Epithelial cell of esophagus (primary cell): ENCODE data around the gene TPBGL.

ENCODE experiments used
- DNase-seq: peaks from one replicate; pipeline ENCODE4 v3.0.0; 2010; ENCODE audit warnings: low read depth
- H3K4me3 ChIP-seq: 2 replicates; pipeline ENCODE4 v1.5.1; 2011; ENCODE audit warnings: mild to moderate bottlenecking, low read length, control low read depth
- TF ChIP-seq, protein P1 (sequence below): IDR thresholded peaks from 2 replicates; pipeline ENCODE4 v1.5.1; 2011; ENCODE audit warnings: low read depth, mild to moderate bottlenecking, low read length, control low read depth, inconsistent platforms; ENCODE audit not compliant: insufficient read depth; ENCODE audit errors: missing control alignments

Gene TPBGL

DNA sequence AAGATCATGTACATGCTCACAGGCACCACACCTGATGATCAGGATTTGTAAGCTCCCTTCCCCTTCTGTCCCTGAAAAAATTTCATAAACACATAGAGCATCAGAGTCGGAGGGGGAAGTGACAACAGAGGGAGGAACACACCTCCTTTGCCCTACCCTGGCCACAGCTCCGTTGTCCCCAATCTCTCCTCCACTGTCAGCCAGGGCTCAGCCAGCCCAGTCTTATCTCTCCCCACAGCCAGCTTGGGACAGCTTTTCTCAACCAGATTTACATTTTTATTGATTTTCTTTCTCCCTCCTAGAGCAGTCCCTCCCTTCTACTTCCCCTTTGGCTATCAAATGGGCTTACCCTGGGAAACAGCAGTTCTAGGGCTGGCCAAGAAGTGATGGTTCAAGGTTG lies 32.1 kb upstream of the TPBGL start:
- TF ChIP-seq, protein P1, sequence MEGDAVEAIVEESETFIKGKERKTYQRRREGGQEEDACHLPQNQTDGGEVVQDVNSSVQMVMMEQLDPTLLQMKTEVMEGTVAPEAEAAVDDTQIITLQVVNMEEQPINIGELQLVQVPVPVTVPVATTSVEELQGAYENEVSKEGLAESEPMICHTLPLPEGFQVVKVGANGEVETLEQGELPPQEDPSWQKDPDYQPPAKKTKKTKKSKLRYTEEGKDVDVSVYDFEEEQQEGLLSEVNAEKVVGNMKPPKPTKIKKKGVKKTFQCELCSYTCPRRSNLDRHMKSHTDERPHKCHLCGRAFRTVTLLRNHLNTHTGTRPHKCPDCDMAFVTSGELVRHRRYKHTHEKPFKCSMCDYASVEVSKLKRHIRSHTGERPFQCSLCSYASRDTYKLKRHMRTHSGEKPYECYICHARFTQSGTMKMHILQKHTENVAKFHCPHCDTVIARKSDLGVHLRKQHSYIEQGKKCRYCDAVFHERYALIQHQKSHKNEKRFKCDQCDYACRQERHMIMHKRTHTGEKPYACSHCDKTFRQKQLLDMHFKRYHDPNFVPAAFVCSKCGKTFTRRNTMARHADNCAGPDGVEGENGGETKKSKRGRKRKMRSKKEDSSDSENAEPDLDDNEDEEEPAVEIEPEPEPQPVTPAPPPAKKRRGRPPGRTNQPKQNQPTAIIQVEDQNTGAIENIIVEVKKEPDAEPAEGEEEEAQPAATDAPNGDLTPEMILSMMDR, result no peak
- DNase-seq, result no peak
- no peak overlapping the region for H3K4me3 ChIP-seq

DNA sequence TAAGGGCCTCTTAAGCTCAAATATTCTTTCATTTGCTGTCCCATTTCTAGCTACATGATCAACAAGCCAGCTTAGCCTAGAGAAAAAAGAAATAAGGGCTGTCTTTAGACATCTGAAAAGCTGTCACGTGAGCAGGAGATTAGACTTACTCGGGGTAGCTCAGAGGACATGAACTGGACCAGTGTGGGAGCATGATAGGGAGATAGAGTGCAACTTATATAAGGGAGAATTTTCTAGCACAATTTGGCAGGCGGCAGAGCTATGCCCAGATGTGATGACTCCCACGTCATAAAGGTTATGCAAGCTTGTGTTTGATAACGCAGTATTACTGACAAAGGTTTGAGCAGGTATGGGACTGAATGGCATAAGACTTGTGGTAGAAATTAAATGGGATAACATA lies 28.2 kb upstream of the TPBGL start:
- no peak overlapping the region for H3K4me3 ChIP-seq
- no peak for DNase-seq
- TF ChIP-seq, protein P1, result no peak

DNA sequence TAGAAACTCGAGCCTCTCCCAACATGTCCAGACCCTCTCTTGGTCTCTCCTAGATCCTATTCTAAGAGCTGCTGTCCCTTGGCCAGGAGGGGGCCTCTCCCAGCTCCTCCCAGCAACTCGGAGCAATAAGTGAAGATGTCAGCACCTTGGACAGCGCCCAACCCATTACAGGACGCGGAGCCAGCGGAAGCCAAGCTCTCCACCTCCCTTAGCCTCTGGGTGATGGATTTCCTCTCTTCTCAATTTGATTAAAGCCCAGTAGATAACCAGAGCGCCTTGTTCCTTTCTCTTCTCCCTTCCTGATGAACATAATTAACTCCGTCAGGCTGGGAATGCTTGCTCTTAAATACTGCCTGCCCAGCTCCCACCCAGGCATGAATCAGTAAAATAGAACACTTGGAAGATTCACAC lies 26.2 kb upstream of the TPBGL start:
- TF ChIP-seq, protein P1, result peak; percentile 44
- no peak overlapping the region for H3K4me3 ChIP-seq
- DNase-seq, result peak; percentile 83

DNA sequence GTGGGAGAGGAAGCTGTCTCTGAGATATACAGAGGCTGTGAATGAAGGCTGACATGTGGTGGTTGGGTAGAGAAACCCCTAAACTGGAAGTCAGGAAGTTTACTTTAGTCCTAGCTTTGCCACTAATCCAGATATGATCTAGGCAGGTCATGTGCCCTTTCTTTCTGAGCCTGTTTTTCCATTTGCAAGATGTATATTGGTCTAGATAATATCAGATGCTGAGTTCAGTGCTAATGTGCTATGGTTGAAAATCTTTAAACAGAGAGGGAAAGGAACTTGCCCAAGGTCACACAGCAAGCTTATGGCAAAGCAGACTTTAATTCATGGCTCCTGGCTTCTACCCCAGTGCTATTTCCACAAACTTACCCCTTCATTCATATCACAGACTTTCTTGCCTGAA lies 25.7 kb upstream of the TPBGL start:
- TF ChIP-seq, protein P1, result no peak
- no peak for DNase-seq

DNA sequence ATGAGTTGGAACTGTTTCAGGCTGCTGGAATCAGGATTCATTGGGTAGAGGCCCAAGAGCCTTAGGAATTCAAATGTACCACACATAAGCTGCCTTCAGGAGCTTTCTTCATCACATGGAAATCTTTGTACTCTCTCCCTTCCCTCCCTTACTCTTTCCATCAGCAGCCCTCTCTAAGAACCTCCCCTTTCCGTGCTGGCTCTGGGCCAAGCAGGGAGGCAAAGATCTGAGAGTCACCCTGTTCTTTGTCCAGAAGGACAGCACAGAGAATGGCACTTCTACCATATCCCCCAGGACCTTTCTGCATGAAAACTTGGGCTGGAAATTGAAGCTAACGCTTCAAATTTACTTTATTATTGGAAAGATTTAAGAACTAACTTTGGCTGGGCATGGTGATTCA lies 20.7 kb upstream of the TPBGL start:
- no peak for DNase-seq
- no peak overlapping the region for H3K4me3 ChIP-seq
- TF ChIP-seq, protein P1, result no peak

More for the DNA sequence above, 25.7 kb upstream of the TPBGL start:
- H3K4me3 ChIP-seq, result no peak overlapping the region

DNA sequence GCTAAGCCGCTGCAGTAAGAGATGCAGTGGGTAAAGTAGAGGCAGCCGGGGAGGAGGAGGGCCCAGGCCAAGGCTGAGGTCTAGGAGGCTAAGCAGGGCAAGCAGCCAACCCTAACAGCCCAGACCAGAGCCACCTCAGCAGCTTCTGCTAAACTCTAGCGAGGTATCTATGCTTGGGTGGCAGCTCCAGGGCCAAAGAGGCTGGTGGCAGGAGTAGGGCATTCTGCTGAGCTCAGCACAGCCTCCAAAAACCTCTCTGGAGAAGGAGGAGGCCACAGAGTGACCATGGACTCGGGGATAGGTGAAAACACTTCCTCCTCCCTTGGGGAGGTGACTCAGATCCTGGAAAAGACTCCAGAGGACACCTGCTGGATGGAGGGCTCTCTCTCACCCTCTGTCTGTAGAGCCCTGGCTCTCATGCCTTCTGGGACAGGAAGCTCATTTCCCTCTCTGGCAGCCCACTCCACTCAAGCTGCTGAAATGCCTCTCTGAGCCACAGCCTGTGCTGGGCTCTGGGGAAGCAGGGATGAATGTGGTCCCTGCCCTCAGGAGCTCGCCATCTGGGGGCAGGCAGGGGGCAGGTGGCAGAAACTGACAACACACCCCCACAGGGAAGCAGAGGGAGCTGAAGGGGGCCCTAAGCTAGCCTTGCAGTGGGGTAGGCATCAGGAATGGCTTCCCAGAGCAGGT lies 16.5 kb upstream of the TPBGL start:
- no peak overlapping the region for H3K4me3 ChIP-seq
- DNase-seq, result peak; percentile 3
- TF ChIP-seq, protein P1, result peak; percentile 12

DNA sequence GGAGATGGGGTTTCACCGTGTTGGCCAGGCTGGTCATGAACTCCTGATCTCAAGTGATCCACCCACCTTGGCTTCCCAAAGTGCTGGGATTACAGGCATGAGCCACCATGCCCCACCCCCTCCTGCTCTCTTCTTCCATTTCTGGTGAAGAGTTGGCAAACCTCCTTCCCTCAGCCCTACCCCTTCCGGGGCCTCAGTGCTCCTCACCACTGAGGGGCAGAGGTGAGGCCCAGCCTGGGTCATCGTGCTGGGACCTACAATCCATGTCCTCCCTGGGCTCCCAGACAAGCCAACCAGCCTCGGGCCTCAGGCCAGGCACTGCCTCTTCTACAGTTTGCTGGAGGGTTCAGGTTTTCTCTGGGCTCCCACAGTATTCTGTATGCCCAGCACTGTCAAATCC lies 14.8 kb upstream of the TPBGL start:
- no peak overlapping the region for H3K4me3 ChIP-seq
- no peak for DNase-seq
- TF ChIP-seq, protein P1, result no peak
